Anterior cingulate cortex (tissue), 58 donors: Measurements from ENCODE around the gene AARS2.
"Not testable (repeated sequence)": the region's sequence is repeated elsewhere in the genome, so short reads cannot be mapped to it uniquely, and the experiment has no call there.

ENCODE experiments used
- DNase-seq, 58 donors: peaks; one replicate each; lab custom pipeline; 2025; lab: John Stamatoyannopoulos, UW

AARS2 gene

DNA sequence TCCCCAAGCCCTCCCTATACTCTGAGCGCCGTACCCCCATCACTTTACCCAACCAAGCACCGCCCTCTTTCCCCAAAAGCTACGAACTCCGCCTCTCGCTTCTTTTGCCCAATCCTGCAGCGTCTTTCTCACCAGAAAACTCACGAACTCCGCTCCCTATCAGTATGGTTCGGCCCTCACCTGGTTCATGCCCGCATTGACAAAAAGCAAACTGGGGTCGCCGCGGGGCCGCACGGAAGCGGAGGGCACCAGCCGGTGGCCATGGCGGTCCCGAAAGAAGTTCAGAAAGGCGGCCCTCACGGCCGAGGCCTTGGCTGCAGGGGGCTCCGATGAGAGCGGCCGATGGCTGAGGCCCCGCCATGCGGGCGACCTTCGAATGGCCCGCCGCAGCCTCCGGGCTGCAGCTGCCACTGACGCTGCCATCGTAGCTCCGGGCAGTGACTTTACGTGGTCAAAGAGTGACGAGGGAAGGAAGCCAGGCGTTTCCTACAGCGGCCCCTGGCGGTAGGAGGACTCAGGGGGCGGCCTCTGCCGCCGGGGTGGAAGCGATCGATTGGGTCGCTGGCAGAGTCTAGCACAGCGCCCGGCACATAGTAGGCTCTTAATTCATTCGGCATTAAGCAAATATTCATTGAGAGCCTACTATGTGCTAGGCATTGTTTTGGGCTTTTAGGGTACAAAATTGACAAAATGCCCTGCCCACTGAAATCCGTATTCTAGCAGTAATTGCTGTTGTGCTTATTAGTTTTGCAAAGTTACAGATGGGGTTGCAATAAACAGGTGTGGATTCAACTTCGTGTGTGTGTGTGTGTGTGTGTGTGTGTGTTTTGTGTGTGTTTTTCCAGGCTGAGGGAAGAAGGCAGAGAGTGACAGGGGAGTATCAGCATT, at the start of gene AARS2:
TSS of gene AARS2 (minus strand) at position 447 of the 888 bp plus-strand sequence. CDS start at position 423, 24 bp downstream.
- peak in 56 of 58 donors; percentile 24 to 89 (median 71) for DNase-seq

DNA sequence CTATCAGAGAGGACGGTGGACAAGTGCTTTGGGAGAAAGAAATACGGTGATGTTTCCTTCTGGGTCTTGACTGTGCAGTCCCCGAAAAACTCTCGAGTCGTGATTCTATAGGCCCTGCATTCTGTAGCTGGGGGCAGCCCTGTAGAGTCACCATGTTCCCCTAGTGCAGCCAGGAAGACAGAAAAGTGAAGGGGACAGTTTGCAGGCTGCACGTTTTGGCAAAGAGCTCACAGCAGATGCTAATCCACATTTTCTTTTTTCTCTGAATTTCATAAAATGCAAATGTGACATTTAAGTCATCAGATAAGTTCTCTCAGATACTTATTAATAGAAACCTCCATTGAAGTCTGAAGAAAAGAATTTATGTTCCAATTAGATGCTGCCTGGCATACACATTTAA, 48.8 kb upstream of the AARS2 start:
- peak in 7 of 58 donors; percentile 10 to 28 (median 16) for DNase-seq

DNA sequence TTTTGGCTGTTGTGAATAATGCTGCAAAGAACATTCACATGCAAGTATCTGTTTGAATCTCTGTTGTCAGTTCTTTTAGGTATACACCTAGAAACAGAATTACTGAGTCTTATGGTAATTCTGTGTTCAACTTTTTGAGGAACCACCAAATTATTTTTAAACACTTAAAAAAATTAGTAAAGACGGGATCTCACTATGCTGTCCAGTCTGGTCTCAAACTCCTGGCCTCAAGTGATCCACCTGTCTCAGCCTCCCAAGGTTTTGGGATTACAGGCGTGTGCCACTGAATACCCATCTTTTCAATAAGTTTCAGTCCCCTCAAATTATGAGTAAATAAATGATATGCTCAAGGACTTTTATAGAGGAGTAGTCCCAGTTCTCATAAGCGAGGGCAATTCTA, 46.8 kb upstream of the AARS2 start:
- no peak for DNase-seq

DNA sequence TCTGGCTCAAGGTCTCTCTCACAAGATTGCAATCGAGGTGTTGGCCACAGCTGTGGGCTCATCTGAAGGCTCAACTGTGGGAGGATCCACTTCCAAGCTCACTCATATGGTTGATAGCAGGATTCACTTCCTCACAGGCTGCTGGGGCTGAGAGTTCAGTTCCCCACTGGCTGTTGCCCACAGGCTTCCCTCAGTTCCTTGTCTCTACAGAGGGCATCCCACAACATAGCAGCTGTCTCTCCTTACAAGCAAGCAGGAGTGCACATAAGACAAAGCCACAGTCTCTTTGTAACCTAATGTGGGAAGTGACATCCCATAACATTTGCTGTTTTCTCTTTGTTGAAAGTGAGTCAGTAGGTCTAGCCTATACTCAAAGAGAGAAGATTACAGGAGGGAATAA, 43.3 kb upstream of the AARS2 start:
- no peak for DNase-seq

DNA sequence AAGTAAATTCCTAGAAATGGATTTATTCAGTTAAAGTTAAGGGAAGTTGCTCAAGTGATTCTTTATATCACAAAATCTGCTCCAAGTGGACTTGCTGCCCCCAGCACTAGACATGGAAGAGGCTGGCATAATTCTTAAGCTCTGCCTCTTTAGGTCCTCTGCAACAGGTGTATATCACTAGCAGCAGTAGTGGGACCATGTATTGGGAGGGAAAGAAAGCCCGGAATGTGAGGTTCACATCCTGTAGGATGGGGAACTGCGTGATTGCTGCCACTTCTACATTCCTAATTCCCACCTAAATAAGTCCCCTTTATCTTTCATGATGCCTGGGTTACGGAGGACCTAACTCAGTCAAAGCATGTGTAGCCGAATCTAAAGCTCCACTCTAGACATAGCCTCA, 42.5 kb upstream of the AARS2 start:
- DNase-seq = no peak

DNA sequence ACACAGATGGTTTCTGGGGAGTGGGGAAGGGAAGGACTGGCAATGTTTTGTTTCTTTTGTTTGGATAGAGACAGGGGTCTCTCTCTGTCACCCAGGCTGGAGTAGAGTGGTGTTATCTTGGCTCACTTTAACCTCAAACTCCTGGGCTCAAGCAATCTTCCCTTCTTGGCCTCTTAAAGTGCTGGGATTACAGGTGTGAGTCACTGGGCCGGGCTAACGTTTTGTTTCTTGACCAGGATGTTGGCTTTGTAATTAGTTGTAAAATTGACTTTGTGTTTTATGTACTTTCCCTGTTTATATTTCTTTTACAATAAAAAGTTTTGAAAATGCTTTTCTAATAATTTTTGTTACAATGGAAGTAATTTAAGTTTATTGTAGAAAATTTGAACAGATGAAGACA, 40.2 kb upstream of the AARS2 start:
- DNase-seq = no peak

DNA sequence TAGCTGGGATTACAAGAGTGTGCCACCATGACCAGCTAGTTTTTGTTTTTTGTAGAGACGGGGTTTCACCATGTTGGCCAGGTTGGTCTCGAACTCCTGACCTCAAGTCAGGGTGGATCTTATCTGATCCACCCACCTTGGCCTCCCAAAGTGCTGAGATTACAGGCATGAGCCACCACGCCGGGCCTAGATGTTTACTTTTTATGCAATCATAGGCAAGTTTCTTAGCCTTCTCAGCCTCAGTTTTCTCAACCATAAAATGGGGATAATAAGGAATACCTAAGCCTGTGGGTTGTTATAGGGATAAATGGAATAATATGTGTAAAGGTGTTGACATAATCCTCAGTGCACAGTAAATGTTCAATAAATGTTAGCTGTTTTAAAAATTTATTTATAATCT, 39.1 kb upstream of the AARS2 start:
- no peak for DNase-seq

DNA sequence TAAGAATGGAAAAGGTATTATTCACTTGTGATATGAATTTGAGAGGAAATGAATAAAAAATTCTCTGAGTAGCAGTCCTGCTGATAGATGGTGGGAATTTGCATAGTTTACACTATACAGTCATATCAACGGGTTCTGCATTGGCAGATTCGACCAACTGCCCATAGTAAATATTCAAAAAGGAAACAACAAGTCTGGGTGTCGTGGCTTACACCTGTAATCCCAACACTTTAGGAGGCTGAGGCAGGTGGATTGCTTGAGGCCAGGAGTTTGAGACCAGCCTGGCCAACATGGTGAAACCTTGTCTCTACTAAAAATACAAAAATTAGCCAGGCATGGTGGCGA, 37.5 kb upstream of the AARS2 start:
- not testable (repeated sequence) for DNase-seq

DNA sequence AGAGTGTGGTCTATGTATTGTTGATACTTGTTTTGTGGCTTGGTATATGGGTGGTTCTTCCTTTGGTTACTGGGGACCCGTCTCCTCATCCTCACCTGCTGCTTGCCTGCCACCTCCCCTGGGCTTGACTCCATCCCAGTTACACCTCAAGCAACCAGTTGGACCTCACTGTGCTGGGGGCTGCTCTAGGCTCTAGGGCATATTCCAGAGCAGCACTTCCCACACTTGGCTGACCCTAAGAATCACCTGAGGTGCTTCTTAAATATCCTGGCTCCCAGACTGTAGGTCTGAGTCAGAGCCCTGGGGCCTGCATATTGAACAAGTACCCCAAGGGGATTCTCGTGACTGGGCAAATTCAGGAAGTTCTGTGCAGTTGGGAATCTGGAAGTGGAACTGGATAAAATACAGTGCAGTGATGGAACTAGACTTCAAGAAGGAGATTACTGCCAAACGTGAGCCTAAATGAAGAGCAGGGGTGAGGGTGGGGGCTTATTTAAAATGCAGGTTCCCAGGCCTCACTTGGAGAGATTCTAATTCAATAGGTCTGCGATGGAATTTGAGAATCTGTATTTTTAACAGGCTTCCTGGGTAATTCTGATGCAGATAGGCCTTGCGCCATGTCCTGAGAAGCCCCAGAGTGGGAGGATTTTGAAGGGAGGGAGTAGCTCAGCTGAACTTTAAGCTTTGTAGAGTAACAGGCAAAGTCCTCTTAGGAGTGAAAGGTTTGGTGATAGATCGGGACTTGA, 36.9 kb upstream of the AARS2 start:
- DNase-seq = no peak

DNA sequence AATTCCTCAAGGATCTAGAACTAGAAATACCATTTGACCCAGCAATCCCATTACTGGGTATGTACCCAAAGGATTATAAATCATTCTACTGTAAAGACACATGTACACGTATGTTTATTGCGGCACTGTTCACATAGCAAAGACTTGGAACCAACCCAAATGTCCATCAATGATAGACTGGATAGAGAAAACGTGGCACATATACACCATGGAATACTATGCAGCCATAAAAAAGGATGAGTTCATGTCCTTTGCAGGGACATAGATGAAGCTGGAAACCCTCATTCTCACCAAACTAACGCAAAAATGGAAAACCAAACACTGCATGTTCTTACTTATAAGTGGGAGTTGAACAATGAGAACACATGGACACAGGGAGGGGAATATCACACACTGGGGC, 33.7 kb upstream of the AARS2 start:
- DNase-seq = not testable (repeated sequence)

DNA sequence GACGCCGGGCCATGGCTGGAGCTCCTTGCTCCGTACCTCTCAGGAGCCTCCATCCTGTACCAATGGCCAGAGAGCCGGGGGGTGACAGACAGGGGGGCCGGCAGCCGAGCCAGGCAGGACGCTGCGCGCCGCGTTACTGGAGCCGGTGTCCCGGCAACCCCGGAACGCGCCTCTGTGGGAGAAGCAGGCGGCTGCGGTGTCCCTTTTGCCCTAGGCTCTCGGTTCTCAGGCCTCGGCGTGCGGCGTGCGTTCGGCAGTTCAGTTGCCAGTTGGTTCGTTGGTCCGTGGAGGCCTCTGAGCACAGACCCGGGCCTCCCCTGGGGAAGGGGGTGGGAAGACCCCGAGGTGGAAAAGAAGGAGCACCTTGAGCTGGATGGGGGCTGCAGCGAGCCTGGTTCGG, 29.3 kb upstream of the AARS2 start, which contains the start of gene SPATS1:
TSS of gene SPATS1 (plus strand) at position 162 of the 400 bp plus-strand sequence. CDS start 446 bp downstream, outside the sequence.
- peak in 18 of 58 donors; percentile 5 to 64 (median 24) for DNase-seq

DNA sequence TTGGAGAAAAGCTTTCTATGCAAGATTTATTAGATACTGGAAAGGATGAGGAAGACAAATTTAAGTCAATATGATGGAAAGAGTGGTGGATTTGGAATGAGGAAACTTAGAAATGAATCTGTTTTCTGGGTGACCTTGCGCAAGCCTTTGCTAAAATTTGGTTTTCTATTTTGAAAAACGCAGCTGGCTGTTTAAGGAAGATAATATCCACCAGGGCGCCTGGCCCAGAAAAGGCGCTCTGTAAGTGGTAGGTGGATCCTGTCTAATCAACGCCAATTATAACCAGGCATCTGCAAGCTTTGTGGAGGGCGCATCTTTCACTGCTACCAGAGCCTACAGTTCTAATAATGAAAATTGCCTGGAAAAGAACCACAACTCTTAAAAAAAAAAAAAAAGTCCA, 28.9 kb upstream of the AARS2 start:
- peak in 25 of 58 donors; percentile 7 to 65 (median 37) for DNase-seq

DNA sequence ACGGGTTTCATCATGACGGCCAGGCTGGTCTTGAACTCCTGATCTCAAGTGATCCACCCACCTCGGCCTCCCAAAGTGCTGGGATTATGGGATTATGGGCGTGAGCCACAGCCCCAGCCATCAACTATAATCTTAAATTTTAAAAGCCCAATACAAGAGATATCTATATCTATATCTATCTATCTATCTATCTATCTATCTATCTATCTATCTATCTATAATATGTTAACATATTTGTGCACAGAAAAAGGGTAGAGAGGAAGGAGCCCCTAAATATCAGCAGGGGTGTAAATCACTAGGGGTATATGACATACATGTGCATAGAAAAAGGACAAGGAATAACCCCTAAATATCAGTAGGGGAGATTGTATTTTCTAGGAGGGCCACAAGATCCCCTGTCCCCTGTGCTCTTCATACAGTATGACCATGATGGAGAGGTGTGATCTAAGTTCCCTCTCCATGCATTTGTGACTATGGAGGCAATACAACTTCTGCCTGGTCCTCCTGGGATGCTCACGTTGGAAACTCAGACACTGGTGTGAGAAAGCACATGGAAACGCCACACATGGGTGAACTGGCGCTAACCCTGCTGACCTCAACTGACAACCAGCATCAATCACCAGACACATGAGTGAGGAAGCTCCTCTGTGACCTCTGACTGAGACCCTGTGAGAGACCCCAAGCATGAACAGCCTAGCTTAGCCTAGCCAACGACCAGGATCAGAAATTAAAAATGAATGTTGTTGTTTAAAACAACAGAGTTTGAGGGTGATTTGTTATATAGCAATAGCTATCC, 28.1 kb upstream of the AARS2 start:
- no peak for DNase-seq

DNA sequence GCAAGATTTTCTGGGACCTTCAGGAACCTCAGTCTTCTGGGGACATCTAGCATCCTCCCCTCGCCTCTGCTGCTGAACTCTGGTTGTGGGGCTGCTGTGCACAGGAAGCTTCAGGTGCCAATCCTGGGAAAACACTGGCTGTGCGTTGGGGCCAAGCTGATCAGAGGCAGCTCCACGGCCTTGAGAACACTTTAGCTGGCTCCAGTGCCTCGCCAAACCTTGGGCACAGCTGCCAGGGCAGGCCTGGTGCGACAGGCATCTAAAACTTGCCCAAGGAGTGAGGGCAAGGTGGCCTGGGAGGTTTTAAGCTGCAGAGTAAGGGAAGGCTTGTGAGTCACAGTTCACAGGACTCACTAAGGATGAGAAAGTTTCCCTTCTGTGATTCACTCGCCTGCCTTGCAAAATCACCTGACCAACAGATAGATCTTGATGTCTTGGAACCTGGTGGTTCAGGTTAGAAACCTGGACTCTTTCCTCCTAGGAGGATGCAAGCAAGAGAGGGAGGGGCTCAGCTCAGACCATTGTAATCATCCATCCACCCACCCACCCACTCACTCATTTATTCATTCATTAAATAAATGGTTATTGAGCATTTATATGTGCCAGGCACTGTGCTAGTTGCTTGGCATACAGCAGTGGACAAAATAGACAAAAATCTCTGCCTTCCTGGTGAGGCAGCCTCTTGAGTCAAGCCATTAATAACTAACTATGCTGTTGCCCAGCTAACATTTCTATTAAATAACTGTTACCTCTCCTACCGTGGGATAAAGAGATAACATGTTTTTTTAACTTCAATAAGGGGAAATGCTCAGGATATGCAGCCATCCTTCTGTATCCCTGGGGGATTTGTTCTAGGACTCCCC, 26.8 kb upstream of the AARS2 start:
- DNase-seq = no peak

DNA sequence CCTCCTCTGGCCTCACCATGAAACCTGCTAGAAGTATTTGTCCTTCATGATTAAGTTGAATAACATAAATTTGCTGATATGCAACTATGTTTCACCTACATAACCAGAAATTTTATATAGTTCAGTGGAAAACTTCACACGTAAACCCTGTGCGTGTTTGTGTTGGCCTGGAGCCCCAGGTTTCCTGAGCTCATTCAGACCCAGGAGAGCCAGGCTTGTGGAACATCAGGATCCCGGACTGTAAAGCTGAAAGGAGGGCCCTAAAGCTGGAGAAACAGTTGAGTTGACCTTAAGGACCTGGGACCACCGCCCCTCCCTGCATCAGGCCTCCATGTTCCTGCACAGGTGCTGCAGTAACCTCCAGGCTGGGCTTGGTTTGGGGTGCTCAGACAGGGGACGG, 26.2 kb upstream of the AARS2 start:
- no peak for DNase-seq

DNA sequence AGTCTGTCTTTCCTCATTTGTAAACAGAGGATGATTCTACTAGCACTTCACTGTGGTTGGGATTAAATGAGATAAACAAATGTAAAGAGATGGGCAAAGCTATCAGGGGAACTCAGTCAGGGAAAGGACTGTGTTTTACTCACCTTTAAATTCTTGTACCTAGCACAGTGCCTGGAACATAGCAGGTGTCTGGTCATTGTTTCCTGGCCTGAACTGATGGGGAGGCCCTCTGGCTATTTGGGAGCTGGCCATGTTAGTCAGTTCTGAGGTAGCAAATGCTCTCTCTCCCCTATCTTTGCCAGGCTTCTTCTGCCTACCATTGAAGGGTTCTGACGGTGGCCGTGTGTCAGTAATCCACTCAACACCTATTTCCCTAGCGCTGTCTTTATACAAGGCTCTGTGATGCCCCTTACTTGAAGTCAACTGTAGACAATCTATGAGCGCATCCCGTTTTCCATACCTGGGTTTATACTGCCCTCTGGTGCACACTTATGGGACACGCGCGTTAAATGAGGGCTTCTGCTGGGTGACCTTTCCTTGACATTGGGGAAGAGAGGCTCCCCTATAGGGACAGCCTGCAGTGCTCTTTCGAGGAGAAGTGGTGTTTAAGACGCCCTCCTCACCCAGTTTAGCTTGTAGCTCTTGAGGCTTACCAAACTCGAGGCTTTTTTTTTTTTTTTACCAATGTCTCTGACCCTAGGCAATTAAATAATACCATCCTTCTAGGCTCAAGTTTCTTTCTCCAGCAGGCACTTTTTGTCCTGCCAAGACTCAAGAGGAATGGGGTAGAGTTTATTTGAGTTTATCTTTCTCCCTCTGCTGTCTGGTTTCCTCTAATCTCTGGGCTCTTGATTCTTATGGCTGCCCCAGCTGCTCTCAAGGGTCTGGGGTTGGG, 25.3 kb upstream of the AARS2 start:
- peak in 48 of 58 donors; percentile 8 to 80 (median 29) for DNase-seq

DNA sequence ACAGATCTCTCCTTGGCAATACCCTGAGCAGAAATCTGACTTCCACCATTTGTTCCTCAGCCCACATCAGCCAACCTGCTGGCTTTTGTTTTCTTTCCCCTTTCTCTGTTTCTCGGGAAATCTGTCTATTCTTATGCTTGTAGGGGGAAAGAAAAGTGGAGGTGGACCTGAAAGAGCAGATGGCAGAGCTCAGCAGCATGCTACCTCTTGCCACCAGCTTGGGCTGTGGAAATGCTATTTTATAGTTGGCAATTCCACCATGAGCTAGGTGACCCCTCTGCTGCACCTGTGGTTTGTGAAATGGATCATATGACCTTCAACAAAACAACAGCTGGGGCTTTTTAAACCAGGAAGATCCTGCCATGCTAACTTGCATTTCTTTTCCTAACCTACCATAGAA, 22.5 kb upstream of the AARS2 start:
- DNase-seq = no peak

DNA sequence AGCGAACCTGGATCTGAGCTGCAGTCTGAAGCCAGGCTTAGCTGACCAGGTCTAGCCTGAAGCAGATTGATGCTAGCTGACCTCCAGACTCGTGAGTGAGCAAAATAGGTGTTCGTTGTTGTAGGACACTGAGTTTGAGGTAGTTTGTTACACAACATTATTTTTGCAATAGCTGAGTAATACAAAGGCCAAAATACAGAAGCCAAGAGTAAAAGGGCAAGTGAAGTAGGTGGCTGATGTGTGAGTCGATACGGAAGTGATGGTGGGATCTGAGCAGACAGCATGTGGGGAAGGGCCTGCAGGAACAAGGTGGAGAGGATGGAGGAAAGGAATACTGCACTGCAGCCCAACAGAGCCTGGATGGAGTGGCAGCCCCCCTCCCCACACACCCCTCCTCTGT, 20.8 kb upstream of the AARS2 start:
- DNase-seq = no peak
